Embryonic facial prominence (tissue), 1 donor: ENCODE measurements around the gene ATPAF1.

Experiments used
- DNase-seq: peaks from one replicate; pipeline ENCODE4 v3.0.0-alpha.2; 2016; ENCODE audit errors: extremely low spot score

Gene ATPAF1

DNA sequence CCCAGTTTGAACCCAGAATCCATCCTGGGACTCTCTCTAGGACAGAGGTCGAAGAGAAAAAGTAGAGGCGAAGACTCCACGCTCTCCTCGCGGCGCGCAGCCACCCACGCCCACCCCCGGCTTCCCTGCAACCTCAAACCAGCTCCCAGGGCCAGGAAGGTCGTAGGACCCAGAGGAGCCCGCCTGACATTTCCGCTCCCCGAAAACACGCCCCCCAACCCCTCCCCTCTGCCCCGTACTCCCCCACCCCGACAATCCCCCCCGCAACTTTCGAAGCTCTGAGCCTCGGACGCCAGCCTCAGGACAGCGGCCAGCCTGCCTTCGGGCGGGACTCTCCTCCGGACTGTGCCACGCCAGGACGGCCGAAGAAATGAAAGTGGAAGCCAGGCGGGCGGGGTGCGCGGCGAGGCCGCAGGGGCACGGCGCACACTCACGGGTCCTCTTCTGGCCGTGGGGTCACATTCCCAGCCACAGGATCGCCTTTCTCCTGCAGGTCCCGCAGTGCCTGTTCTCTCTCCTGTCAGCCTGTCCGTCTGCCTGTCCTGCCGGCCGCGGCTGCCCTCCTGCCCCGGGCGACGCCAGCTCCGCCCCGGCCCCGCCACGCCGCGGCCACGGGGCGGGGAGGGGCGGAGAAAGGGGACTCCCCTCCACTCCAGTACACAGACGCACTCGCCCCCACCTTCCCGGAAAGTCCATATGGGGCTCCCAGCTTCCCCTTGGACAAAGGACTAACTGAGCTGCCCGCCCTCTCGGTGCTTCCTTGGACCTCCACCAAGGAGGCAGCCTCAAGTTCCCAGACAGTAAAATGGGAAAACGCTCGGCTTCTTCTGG, 51.7 kb downstream of the ATPAF1 start, which contains the start of gene MOB3C:
MOB3C (minus strand) TSS at position 535 of the 831 bp plus-strand sequence. CDS start 3,490 bp downstream, outside the sequence.
- DNase-seq, result peak; percentile 34

GRCh38 chr1:46615735-46616134, 52.4 kb downstream of the ATPAF1 start:
- no peak for DNase-seq

DNA sequence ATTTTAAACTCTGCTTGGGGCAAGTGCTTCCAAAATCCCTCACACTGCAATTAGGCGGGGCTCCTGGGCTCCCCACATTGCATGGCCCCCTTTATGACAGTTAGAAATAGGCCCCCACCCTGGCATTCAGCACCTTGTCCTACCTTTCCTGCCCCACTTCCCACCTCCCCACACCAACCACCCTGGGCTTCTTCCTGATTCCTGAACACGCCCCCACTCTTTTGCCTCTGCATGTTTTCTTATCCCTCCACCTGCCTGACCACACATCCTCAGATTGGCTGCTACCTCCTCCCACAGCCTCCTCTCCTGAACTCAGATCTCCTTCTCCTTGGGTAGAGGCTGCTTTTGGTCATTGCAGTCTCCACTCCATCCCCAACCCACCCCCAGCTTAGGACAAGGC, 53.1 kb downstream of the ATPAF1 start:
- DNase-seq, result no peak

- no peak for DNase-seq
Measured at GRCh38 chr1:46614604-46614984, 53.6 kb downstream of the ATPAF1 start.

GRCh38 chr1:46613661-46614603, 54.2 kb downstream of the ATPAF1 start:
- DNase-seq, result no peak

DNA sequence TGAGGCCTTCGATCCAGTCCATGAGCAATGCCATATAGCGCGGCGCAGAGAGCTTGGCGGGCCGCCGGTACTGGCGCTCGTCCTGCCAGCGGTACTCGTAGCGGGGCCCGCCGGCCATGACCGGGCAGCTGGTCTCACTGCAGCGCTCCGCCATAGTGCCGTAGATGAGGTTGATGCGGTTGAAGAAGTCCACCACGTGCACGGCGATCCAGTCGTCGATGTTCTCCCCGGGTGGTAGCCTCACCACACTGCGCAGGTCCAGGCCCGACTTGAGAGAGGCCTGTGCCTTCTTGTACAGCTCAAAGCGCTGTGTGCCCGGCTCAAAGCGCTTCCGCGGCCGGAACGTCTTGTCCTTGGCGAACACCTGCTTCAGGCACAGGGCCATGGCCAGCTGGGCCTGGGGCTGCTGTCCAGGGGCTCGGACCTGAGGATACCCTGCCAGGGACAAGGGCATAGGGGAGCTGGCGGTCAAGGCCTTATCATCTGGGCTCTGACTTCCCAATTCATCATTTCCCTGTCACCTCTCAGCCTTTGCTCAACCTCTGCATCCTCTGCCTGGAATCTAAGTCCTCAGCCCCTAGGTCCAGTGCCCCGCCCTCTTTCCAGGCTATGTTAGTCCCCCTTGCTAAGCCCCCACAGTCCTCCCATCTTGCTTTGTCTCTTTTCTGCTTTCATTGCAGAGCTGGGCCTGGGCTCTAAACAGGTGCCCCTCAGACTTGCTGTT, 55.1 kb downstream of the ATPAF1 start:
- no peak for DNase-seq

DNA sequence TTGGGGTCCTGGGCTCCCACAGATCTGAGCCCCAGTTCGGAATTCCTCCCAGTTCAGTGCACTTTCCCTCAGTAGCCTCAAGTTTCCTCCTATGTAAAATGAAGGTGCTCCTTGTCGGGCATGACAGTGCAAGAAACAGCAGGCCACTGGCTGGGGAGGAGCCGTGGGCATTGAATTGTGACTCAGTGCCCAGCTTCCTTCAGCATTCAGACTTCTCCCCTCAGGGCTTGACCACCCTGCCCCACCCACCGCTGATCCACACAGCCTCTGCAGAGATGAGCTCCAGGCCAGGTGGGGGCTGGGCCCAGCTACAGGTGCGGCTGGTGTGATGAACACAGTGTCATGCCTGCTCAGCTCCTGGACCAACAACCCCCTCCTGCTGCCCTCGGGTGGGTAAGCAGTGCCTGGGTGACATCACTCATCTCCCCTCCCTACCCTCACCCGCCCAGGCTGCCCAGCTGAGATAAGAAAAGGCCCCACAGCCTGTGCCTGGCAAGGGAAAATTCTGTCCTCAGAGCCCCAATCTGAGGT, 56.4 kb downstream of the ATPAF1 start:
- DNase-seq, result no peak

- no peak for DNase-seq
Measured at GRCh38 chr1:46607345-46608130, 60.6 kb downstream of the ATPAF1 start.

- no peak for DNase-seq
Measured at GRCh38 chr1:46606255-46606965, 61.8 kb downstream of the ATPAF1 start.

GRCh38 chr1:46605232-46605631, 62.9 kb downstream of the ATPAF1 start:
- no peak for DNase-seq

DNA sequence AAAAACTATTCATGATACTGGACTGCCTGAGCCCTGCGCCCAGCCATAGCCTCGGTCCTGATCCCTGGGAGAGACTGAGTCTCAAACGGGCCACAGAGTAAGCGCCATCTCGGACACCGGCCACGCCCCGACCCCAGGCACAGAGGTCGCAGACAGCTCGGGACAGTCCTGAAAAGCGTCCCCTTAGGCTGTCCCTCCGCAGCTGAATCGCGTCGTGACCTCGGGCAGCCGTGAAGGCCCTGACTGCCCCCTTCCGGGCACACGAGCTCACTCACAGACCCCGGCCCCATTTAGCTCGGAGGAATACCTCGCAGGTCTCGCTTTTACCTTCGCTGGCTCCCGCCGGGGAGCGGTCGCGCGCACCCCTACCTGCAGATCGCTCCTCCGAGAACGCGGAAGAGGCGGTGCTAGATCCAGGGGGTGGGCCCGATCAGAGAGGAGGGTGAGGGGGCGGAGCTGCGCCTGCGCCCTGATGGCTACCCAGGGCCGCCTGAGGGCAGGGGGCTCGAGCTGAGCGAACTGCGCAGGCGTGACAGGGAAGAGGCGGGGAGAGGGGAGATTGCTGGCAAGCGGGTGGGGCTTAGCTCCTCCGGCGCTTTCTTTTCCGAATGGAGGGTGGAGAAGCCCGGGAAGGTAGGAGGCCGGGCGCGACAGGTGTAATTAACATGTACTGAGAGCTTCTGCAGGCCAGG, 64.2 kb downstream of the ATPAF1 start, which contains the start of gene MKNK1:
MKNK1 (minus strand) TSS at position 411 of the 692 bp plus-strand sequence. CDS start 20,941 bp downstream, outside the sequence.
- DNase-seq, result peak; percentile 92

DNA sequence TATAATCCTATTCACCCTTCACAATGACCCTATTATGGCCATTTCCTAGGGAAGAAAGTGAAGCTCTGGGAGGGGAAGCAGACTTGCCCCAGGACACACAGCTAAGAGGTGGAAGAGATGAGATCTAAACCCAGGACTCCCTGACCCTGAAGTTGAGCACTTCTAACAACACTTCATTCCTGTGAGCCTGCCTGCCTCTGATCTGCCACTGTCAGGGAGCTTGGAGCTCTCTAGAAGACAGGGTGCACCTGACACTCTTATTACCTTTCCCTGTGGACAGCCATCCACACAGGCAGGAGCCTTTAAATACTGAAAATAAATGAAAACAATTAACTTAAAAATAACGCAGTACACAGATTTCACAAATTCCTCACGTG, 64.7 kb downstream of the ATPAF1 start:
- no peak for DNase-seq

DNA sequence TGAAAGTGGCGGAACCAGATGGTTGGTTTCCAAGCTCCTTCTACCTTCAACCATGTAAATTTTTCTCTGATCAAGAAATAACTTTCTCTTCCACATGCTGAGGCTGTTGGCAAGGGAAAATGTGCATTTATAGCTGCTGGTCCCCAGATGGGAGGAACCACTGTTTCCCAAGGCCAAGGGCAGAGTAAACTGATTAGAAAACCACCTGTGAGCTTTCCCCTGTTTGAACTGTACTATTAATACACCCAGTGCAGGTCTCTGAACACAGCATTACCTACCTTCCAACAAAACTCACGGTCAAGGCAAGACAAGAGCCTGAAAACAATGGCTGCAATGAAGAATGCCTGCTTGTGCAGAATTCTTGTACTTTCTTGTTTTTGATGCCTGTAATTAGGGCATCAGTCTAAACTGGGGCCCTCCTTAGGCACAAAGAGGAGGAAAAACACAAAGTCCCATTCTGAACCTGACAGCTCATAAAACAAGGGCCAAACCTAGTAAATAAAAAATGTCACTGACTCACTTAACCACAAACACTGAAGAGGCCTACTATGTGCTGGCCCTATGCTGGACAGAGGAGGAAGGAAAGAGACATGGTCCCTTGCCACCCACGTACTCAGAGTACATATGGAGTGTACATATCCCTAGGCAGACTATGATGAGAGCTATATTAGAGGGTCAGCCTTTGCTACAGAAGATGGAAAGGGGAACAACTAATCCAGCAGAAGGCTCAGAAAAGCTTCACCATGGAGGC, 66.7 kb downstream of the ATPAF1 start:
- no peak for DNase-seq

GRCh38 chr1:46599059-46599970, 68.8 kb downstream of the ATPAF1 start:
- no peak for DNase-seq

DNA sequence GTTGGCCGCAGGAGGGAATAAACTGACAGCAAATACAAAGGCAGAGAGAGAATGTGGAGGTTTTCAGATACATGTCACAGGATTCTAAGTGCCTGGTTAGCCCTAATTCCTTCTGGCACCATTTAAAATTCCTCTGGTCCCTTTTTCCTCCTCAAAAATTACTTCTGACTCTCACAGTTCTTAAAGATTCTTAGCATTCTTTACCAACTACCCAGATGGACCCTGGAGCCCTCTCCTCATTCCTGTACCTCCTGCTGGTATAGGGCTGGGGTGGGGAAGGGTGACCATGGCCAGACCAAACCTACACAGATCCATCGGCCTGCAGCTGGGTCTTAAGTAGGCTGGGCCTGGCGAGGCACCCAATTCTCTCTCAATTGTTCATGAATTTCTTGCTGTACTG, 71.3 kb downstream of the ATPAF1 start:
- no peak for DNase-seq

DNA sequence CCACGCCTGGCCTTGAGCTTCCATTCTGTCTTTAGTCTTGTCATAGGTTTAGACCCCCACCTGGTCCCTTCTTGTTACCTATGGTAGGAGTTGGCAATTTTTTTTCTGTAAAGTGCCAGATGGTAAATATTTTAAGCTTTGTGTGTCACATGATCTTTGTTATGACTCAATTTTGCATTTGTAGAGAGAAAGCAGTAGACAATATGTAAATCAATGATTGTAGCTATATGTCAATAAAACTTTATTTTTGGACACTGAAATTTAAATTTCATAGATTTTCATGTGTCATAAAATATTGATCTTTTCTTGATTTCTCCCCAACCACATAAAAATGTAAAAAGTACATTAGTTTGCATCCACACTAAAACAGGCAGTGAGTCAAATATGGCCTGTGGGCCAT, 72.1 kb downstream of the ATPAF1 start:
- no peak for DNase-seq

DNA sequence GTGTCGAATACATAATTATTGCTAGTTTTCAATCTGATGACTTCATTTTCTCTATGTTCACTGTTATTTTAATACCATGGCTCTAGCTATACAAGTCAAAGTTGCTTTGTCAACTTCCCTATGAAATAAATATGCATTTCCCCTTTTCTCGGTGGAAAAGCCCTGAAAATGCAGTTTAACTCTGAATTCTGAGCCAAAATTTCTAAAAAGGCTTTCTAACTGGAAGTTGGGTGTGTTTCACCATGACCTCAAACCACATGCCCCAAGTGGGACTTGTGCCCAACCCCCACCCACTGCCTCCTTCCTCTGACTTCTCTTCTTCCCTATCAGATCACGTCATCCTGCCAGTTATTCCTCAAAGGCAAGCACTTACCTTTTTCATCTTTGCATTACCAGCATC, 73.0 kb downstream of the ATPAF1 start:
- no peak for DNase-seq

- DNase-seq, result no peak
Measured at GRCh38 chr1:46594063-46594462, 74.1 kb downstream of the ATPAF1 start.
